Stimulated activated CD4-positive, alpha-beta T cell treated with anti-CD3 and anti-CD28 coated beads, Interleukin-12 subunit alpha, Interleukin-12 subunit beta, amount 100 ng/mL, for 48 hours (primary cell): ENCODE data around the gene HSD11B1L.
"Not testable (repeated sequence)": the region's sequence is repeated elsewhere in the genome, so short reads cannot be mapped to it uniquely, and the experiment has no call there.

ENCODE experiments used
- DNase-seq, 3 donors: peaks; one replicate each; pipeline ENCODE4 v3.0.0-alpha.2; 2020; ENCODE audit warnings: low read depth in 2 of 3, low spot score in 1 of 3

HSD11B1L gene

DNA sequence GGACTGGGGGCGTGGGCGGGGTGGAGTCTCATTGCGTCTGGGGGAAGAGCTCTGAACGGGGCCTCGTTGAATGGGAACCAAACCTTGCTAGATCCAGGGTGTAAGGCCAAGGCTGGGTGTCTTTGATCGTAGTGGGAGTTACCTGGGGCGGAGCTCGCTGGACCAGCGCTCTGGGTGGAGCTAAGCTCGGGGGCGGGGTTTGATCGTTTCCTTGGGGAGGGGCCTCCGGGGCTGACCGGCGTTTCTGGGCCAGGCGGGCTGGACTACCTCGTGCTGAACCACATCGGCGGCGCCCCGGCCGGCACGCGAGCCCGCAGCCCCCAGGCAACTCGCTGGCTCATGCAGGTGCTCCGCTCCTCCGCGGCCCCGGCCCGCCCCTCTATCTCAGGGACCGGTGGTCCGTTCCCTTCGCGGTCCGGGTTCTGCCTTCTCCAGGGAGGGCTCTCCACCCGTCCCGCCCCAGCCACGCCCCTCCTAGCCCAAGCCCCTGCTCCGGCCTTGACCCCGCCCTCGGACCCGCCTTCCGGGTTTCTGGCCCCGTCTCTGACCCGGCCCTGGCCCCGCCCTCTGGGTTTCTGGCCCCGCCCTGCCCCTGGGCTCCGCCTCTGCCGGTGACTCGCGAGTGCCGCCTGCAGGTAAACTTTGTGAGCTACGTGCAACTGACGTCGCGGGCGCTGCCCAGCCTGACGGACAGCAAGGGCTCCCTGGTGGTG is 6.0 kb downstream of the HSD11B1L start:
- peak; percentile 98 to 100 (median 100) for DNase-seq

DNA sequence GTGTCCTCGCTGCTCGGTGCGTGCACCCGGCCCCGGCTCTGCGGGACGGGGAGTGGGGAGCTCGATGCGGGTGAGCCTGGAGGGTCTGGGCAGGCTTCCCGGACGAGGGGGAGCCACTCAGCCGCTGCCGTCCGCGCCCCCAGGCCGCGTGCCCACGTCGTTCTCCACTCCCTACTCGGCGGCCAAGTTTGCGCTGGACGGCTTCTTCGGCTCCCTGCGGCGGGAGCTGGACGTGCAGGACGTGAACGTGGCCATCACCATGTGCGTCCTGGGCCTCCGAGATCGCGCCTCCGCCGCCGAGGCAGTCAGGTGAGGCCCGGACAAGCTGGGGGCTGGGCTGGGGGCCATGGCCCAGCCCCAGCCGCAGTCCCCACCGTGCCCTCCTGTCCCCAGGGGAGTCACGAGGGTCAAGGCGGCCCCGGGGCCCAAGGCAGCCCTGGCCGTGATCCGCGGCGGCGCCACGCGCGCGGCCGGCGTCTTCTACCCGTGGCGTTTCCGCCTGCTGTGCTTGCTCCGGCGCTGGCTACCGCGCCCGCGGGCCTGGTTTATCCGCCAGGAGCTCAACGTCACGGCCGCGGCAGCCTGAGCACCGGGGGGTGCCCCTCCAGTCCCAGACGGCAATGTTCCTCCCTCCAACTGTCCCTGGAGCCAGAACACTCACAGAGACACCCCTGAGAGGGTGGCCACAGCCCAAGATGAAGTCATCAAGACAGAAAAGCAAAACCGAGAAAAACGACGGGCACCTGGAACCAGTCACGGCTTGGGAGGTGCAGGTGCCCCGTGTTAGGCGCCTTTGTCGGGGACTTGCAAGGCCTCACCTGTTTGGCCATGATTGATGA is 6.8 kb downstream of the HSD11B1L start:
- no peak for DNase-seq

GRCh38 chr19:5688262-5688881 is 7.5 kb downstream of the HSD11B1L start:
- DNase-seq: not testable (repeated sequence)

DNA sequence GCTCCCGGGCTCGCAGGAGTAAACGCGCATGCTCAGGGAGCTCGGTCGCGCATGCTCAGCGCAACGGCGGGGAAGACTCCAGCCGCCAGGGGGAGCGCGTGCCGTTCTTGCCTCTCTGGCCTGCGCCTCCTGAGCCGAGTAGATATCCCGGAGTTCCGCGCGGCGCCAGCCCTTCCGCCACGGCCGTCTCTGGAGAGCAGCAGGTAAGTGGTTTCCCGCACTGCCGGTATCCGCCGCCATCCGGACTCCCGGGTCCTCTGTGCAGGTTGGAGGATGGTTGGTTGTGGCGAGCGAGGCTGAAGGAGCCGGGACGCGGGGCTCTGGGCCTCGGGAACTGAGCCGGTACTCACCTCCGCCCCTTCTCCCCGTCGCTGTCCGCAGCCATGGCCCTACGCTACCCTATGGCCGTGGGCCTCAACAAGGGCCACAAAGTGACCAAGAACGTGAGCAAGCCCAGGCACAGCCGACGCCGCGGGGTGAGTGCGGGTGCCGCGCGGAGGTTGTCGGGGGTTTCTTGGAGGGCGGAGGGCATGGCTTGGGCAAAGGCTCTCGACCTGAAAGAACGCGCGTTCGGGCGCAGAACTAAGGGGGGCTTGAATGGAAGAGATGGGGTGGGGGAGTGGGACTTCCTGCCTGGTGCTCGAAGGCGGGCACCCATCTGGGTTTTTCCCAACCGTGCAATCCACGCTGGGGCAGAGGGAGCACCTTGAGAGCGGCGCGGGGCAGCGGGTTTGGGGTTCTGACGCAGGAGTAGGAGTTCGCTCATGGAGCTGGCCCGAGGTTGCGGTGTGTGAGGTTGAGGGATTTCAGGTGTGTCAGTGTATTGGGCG is 9.5 kb downstream of the HSD11B1L start, which contains the start of gene RPL36:
Gene RPL36, plus strand, starts transcription at position 171 of the 830 bp plus-strand sequence. Its CDS starts 213 bp downstream, at position 384.
- DNase-seq: peak; percentile 98 to 99 (median 98)

- DNase-seq: peak; percentile 45 to 58 (median 48)
These were observed 10.4 kb downstream of the HSD11B1L start for GRCh38 chr19:5690955-5691821.

DNA sequence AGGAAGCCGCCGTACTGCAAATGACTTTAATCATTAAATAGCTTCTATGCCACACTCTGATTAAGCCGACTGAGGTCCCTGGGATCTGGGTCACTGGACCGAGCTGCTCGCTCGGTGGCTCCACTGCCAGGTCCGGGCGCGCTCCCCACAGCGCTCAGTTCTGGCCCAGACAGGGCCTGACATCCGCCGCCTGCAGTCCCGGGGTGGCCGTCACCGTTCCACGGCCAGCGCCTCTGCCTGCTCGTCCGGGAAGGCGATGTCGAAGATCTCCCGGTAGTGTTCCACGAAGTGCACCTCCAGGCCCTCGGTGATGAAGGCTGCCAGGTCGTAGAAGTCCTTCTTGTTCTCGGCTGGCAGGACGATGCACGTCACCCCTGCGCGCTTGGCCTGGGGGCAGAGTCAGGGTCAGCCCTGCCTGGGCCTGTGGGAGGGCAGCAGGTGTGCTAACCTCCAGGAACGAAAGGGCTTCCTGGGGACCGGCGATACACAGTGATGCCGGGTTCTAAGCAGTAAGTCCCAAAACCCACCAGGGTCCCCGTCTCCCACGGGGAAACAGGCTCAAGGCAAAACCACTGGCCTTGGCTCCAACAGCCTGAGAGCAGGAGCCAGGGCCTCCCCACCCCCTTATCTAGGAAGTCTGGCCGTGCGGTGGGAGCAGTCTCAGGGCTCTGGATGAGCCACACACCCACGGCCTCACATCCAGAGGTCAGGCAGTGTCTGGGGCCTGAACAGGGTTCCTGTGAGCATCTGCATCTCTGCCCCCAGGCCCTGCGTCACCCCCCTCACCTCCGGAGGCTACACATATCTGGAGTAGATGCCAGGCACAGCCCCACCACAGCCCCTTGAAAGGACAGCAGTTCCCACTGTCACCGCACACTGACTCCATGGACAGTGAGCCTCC is 11.2 kb downstream of the HSD11B1L start:
- peak in 1 of 3 donors; percentile 21 for DNase-seq

DNA sequence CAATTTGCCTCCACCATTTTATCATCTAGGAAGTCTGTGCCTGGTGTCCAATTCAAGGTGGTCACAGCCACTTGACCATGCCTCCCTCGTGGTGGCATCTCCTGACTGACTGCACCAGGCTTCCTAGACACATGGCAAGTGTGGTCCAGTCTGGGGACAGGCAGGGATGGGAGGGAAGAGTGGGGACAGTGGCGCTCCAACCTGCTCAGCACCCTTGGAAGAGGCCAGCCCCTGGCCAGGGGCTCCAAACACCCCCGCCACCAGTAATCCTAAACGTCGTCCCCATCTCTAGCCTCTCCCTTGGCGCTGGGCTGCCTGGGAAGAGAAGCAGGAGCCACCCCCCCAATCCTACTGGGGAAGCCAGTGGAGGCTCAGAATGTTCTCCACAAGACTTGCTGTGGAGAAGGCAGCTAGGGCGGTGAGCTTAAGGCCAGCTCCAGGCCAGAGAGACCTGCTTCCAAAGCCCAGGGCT is 11.9 kb downstream of the HSD11B1L start:
- no peak for DNase-seq

- DNase-seq: no peak
These were observed 12.7 kb downstream of the HSD11B1L start for GRCh38 chr19:5693195-5694166.

- no peak for DNase-seq
These were observed 13.5 kb downstream of the HSD11B1L start for GRCh38 chr19:5694167-5694955.

- no peak for DNase-seq
These were observed 14.3 kb downstream of the HSD11B1L start for GRCh38 chr19:5694956-5695648.

GRCh38 chr19:5695649-5696195 is 14.9 kb downstream of the HSD11B1L start:
- DNase-seq: no peak

DNA sequence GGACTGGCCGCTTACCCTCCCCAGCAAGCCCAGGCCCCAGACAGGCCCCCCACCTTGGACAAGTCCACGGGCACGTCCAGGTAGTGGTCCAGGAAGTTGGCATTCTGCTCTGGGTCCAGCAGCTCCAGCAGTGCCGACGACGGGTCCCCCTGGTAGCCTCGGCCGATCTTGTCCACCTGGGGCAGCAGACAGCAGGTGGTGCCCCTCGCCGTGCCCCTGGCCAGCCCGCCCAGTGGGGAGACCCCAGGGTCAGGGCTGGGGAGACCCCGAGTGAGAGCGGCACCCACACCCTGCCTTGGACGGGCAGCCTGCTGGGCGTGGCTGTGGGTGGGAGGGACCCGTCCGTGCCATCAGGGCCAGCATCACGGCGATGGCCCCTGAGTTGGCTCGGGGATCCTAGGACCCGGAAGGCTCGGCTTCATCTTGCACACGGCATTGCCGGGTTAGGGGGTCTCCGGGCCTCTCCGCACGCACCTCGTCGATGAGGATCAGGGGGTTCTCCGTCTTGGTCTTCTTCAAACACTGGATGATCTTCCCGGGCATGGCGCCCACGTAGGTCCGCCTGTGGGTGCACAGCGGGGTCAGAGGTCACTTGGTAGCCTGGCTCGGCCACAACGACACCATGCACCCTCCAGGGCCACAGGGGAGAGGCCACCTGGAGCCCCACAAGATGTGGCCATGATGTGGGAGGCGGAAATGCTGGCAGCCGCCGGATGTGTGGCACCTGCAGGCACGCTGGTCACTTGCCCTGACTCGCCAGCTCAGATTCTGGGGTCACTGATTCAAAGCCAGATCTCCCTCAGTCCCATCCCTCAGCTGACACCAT is 15.6 kb downstream of the HSD11B1L start:
- DNase-seq: no peak

- no peak for DNase-seq
These were observed 16.4 kb downstream of the HSD11B1L start for GRCh38 chr19:5697022-5697889.
